HCT116 (cell line): ENCODE results near the gene ETS1. TPM values are rescaled to one million over a fixed set of nuclear protein-coding genes. Genes with fewer than 3 reads are reported as not detected.

ENCODE experiments used
- ATAC-seq: fragments of 200-7000 bp; cut with Tn5 transposase; 2 replicates; pipeline ENCODE4 v1.9.1; 2020; ENCODE audit warnings: mild to moderate bottlenecking, moderate library complexity
- BruUV-seq: library from RNA; stranded (reverse); fragments of 400-500 nt; replicated peaks from 2 replicates; lab custom pipeline; 2021; lab: Mats Ljungman, UMichigan
- CTCF ChIA-PET: fragments of 300-600 bp; sonication (Branson Sonifier 250); formaldehyde crosslinking; loops from one replicate; lab custom pipeline; 2021; ENCODE audit warnings: antibody characterized with exemption; lab: Charles Lee
- POLR2A ChIA-PET: fragments of 300-600, 350-600 bp; sonication (Branson Sonifier 250); formaldehyde crosslinking; loops from one replicate; lab custom pipeline; 2021; ENCODE audit warnings: antibody characterized with exemption; lab: Charles Lee
- RAD21 ChIA-PET, 2 experiments: fragments of 300-600 bp; sonication (Branson Sonifier 250); formaldehyde crosslinking; loops; one replicate each; lab custom pipeline; 2023; ENCODE audit warnings: low total read pairs in 2 of 2; ENCODE audit not compliant: uncharacterized antibody in 2 of 2, unreplicated experiment in 2 of 2, low non-redundant PET in 1 of 2; lab: Charles Lee
- DNase-seq: peaks from one replicate; pipeline ENCODE4 v3.0.0-alpha.2; 2010; ENCODE audit warnings: low read depth, low spot score
- H2AFZ ChIP-seq: fragments of 200-600 bp; shearing (Covaris generic), sonication (generic); 2 replicates; pipeline ENCODE4 v1.6.1; 2017; ENCODE audit warnings: low read depth, mixed run types, mixed read lengths, antibody characterized with exemption, low read length; ENCODE audit not compliant: poor library complexity, severe bottlenecking
- H3K27ac ChIP-seq: 2 replicates; pipeline ENCODE4 v1.5.1; 2012; ENCODE audit warnings: low read depth, low read length
- H3K27me3 ChIP-seq: fragments of 200-600 bp; sonication (generic); 2 replicates; pipeline ENCODE4 v1.6.1; 2016; ENCODE audit warnings: mixed run types, low read length, mixed read lengths; ENCODE audit not compliant: insufficient read depth
- H3K36me3 ChIP-seq, 2 experiments: fragments of 200-500 bp in 1 of 2; fragments of 200-600 bp in 1 of 2; sonication (Bioruptor generic) in 1 of 2; sonication (generic) in 1 of 2; 2 replicates each; pipeline versions ENCODE4 v1.5.1 to v1.6.1; 2014 to 2016; ENCODE audit warnings: low read length in 2 of 2, inconsistent platforms in 1 of 2, mixed read lengths in 1 of 2, mixed run types in 1 of 2; ENCODE audit not compliant: insufficient read depth in 2 of 2, control insufficient read depth in 1 of 2
- H3K4me1 ChIP-seq, 2 experiments: fragments of 200-600 bp in 1 of 2; sonication (generic) in 1 of 2; 2 replicates each; pipeline versions ENCODE4 v1.5.1 to v1.6.1; 2012 to 2017; ENCODE audit warnings: low read length in 2 of 2, inconsistent platforms in 1 of 2, mild to moderate bottlenecking in 1 of 2, mixed read lengths in 1 of 2, mixed run types in 1 of 2, moderate library complexity in 1 of 2; ENCODE audit not compliant: insufficient read depth in 2 of 2, control insufficient read depth in 1 of 2
- H3K4me2 ChIP-seq: fragments of 200-600 bp; sonication (generic); 2 replicates; pipeline ENCODE4 v1.6.1; 2017; ENCODE audit warnings: mixed run types, low read length, mixed read lengths
- H3K4me3 ChIP-seq, 2 experiments: fragments of 200-600 bp in 1 of 2; sonication (generic) in 1 of 2; replicated peaks in 1 of 2; 2 replicates each; pipeline ENCODE4 v1.5.1; 2011 to 2016; ENCODE audit warnings: low read length in 2 of 2, control low read depth in 1 of 2, low read depth in 1 of 2, mild to moderate bottlenecking in 1 of 2, mixed read lengths in 1 of 2, mixed run types in 1 of 2
- H3K79me2 ChIP-seq: fragments of 200-600 bp; sonication (generic); 2 replicates; pipeline ENCODE4 v1.6.1; 2017; ENCODE audit warnings: mild to moderate bottlenecking, mixed run types, low read length, moderate library complexity, mixed read lengths; ENCODE audit not compliant: insufficient read depth
- H3K9ac ChIP-seq: fragments of 200-600 bp; sonication (generic); 2 replicates; pipeline ENCODE4 v1.6.1; 2016; ENCODE audit warnings: low read length, mixed read lengths
- H3K9me2 ChIP-seq: fragments of 200-600 bp; sonication (generic), shearing (Covaris generic); 2 replicates; pipeline ENCODE4 v1.6.1; 2017; ENCODE audit warnings: mixed run types, mild to moderate bottlenecking, moderate library complexity; ENCODE audit not compliant: insufficient read depth
- H3K9me3 ChIP-seq, 2 experiments: fragments of 200-500 bp in 1 of 2; fragments of 200-600 bp in 1 of 2; sonication (Bioruptor generic) in 1 of 2; sonication (generic) in 1 of 2; 2 replicates each; pipeline ENCODE4 v1.6.1; 2014 to 2017; ENCODE audit warnings: low read length in 2 of 2, mixed read lengths in 2 of 2, inconsistent platforms in 1 of 2, low read depth in 1 of 2, mild to moderate bottlenecking in 1 of 2, mixed run types in 1 of 2, moderate library complexity in 1 of 2; ENCODE audit not compliant: control insufficient read depth in 1 of 2, insufficient read depth in 1 of 2
- H4K20me1 ChIP-seq: fragments of 200-600 bp; sonication (generic), shearing (Covaris generic); 2 replicates; pipeline ENCODE4 v1.6.1; 2017; ENCODE audit warnings: mixed run types, mild to moderate bottlenecking, moderate library complexity; ENCODE audit not compliant: insufficient read depth
- CBX3 ChIP-seq: IDR thresholded peaks from 2 replicates; pipeline ENCODE4 v1.6.1; 2012; ENCODE audit warnings: low read depth
- CEBPB ChIP-seq: IDR thresholded peaks from 2 replicates; pipeline ENCODE4 v1.6.1; 2012; ENCODE audit warnings: low read depth
- ELF1 ChIP-seq: IDR thresholded peaks from 2 replicates; pipeline ENCODE4 v1.6.1; 2012; ENCODE audit warnings: low read depth, borderline replicate concordance
- SP1 ChIP-seq: IDR thresholded peaks from 2 replicates; pipeline ENCODE4 v1.6.1; 2012; ENCODE audit warnings: low read depth
- ZNF274 ChIP-seq: fragments of 200-500 bp; sonication (Bioruptor generic); IDR thresholded peaks from 2 replicates; pipeline ENCODE4 v1.6.1; 2014; ENCODE audit warnings: mild to moderate bottlenecking, low read depth, low read length, inconsistent platforms
- intact Hi-C: fragments of 100-400 bp; cut with micrococcal nuclease; formaldehyde crosslinking; loops from 2 replicates; pipeline ENCODE4 v1.10.0; 2022
- total RNA-seq: library from RNA; stranded (reverse); gene quantifications from one replicate; pipeline ENCODE4 v1.2.1, GENCODE V29; 2021; ENCODE audit not compliant: unreplicated experiment
- TF ChIP-seq, protein P1 (sequence below): IDR thresholded peaks from 2 replicates; pipeline ENCODE4 v1.6.1; 2012
- TF ChIP-seq, protein P2 (sequence below): IDR thresholded peaks from 2 replicates; pipeline ENCODE4 v1.6.1; 2012; ENCODE audit warnings: low read depth

ETS1 gene
- total RNA-seq, 1 experiment from 2014 or later, result 9.2 TPM

DNA sequence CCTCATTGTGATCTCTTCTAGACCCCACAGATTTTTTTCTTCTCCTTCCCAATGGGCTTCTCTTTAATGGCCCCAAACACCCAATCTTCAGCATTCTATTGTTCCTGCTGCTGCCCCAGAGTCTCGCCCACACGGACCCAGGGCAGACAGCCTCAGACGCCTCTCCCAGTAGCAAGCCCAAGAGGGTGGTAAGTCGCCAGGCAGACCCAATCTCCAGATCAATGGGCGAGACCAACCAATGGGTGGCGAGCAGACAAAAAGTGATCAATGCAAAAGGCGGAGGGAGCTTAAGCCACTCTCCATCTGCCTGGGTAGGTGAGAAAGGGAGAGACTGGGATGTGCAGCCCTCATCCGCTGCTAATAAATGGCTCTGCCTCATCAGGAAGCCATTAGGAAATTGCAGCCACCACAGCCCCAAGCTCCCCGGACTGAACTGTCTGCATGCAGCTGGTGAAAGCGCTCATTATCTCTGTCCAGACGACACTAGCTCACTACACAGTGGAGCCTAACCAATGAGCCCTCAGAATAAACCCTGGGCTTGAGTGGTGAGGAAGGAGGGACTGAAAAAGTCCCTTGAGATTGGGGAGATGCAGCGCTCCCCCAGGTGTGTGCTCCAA, 81.8 kb downstream of the ETS1 start:
- TF ChIP-seq SP1 (no peak), CEBPB (no peak), ZNF274 (no peak), ELF1 (no peak), CBX3 (no peak)
- TF ChIP-seq, protein P1, sequence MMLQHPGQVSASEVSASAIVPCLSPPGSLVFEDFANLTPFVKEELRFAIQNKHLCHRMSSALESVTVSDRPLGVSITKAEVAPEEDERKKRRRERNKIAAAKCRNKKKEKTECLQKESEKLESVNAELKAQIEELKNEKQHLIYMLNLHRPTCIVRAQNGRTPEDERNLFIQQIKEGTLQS, result no peak
- TF ChIP-seq, protein P2, sequence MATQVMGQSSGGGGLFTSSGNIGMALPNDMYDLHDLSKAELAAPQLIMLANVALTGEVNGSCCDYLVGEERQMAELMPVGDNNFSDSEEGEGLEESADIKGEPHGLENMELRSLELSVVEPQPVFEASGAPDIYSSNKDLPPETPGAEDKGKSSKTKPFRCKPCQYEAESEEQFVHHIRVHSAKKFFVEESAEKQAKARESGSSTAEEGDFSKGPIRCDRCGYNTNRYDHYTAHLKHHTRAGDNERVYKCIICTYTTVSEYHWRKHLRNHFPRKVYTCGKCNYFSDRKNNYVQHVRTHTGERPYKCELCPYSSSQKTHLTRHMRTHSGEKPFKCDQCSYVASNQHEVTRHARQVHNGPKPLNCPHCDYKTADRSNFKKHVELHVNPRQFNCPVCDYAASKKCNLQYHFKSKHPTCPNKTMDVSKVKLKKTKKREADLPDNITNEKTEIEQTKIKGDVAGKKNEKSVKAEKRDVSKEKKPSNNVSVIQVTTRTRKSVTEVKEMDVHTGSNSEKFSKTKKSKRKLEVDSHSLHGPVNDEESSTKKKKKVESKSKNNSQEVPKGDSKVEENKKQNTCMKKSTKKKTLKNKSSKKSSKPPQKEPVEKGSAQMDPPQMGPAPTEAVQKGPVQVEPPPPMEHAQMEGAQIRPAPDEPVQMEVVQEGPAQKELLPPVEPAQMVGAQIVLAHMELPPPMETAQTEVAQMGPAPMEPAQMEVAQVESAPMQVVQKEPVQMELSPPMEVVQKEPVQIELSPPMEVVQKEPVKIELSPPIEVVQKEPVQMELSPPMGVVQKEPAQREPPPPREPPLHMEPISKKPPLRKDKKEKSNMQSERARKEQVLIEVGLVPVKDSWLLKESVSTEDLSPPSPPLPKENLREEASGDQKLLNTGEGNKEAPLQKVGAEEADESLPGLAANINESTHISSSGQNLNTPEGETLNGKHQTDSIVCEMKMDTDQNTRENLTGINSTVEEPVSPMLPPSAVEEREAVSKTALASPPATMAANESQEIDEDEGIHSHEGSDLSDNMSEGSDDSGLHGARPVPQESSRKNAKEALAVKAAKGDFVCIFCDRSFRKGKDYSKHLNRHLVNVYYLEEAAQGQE, result no peak
- Histone ChIP-seq H3K9me3 (no peaks in the 10 kb centered on the region), H3K36me3 (no peaks in the 10 kb centered on the region), H3K9me2 (no peaks in the 10 kb centered on the region), H3K27me3 (no peaks in the 10 kb centered on the region), H3K4me2 (no peak overlapping the region), H3K79me2 (no peaks in the 10 kb centered on the region), H3K4me1 (peaks cover 3 to 51% of the 10 kb centered on the region in 2 experiments; a peak in 3 of 4 replicates), H3K27ac (no peak overlapping the region), H2AFZ (no peak overlapping the region), H4K20me1 (no peaks in the 10 kb centered on the region), H3K4me3 (no peak overlapping the region), H3K9ac (no peak overlapping the region)
- CTCF ChIA-PET, result no interaction called here
- BruUV-seq, result no TSS peak
- ATAC-seq, result no peak
- POLR2A ChIA-PET, result no interaction called here
- intact Hi-C loops, result no loop called here
- DNase-seq, result no peak
- RAD21 ChIA-PET, result no interaction called here
